Stomach (tissue), 9 donors: ENCODE data around the gene MICAL2. TPM values are rescaled to one million over a fixed set of nuclear protein-coding genes. Genes with fewer than 3 reads are reported as not detected.

Source experiments
- DNase-seq, 2 donors: peaks; one replicate each; pipeline versions ENCODE4 v3.0.0 to v3.0.0-alpha.2; 2013 to 2019
- H3K27ac ChIP-seq, 5 donors: fragments of 200-600 bp in 4 of 5; sonication (generic) in 4 of 5; one replicate each; pipeline ENCODE4 v1.5.1; 2013 to 2019; ENCODE audit warnings: mild to moderate bottlenecking in 1 of 5, moderate library complexity in 1 of 5
- H3K27me3 ChIP-seq, 3 donors: fragments of 200-600 bp; sonication (generic); one replicate each; pipeline ENCODE4 v1.5.1; 2017 to 2019; ENCODE audit warnings: mixed run types in 1 of 3
- H3K36me3 ChIP-seq, 4 donors: fragments of 200-600 bp; sonication (generic); 1 replicate in 3 of 4; 2 replicates in 1 of 4; pipeline ENCODE4 v1.5.1; 2016 to 2019
- H3K4me1 ChIP-seq, 4 donors: fragments of 200-600 bp; sonication (generic); one replicate each; pipeline ENCODE4 v1.5.1; 2016 to 2019
- H3K4me3 ChIP-seq, 4 donors: fragments of 200-600 bp; sonication (generic) in 3 of 4; one replicate each; pipeline ENCODE4 v1.5.1; 2016 to 2019; ENCODE audit warnings: mild to moderate bottlenecking in 1 of 4
- H3K9me3 ChIP-seq, 4 donors: fragments of 200-600 bp; sonication (generic); one replicate each; pipeline ENCODE4 v1.5.1; 2016 to 2019
- CTCF ChIP-seq, 7 experiments: fragments of 450-650 bp in 4 of 7; fragments of 200-600 bp in 3 of 7; sonication (generic) in 3 of 7; IDR thresholded peaks; one replicate each; pipeline ENCODE4 v1.5.1; 2016 to 2019; ENCODE audit warnings: antibody characterized with exemption in 7 of 7, control low read depth in 2 of 7, mild to moderate bottlenecking in 1 of 7
- EP300 ChIP-seq: sonication (generic); formaldehyde crosslinking; IDR thresholded peaks from one replicate; pipeline ENCODE4 v1.6.1; 2017; ENCODE audit warnings: antibody characterized with exemption
- POLR2A ChIP-seq, 4 donors: fragments of 450-650 bp; IDR thresholded peaks; one replicate each; pipeline ENCODE4 v1.6.1; 2016; ENCODE audit warnings: antibody characterized with exemption in 4 of 4, control low read depth in 2 of 4, mild to moderate bottlenecking in 1 of 4, moderate library complexity in 1 of 4
- POLR2AphosphoS5 ChIP-seq, 3 donors: sonication (generic); formaldehyde crosslinking; IDR thresholded peaks; one replicate each; pipeline ENCODE4 v1.6.1; 2016; ENCODE audit warnings: antibody characterized with exemption in 3 of 3
- WGBS, 5 donors: extraction: QIAGEN DNeasy Blood & Tissue Kit in 3 of 5; methylation state at CpG; one replicate each; pipeline versions ENCODE4 v1.1.5 to v1.1.7; 2013 to 2018; 5-methylcytosine and 5-hydroxymethylcytosine counted together
- intact Hi-C: fragments of 100-400 bp; cut with DNase I; formaldehyde crosslinking; loops from one replicate; pipeline ENCODE4 v1.15.1; 2023; ENCODE audit warnings: low total_unique reads
- polyA plus RNA-seq, 3 donors: library from polyadenylated mRNA; stranded (reverse); fragments of 200-250 nt; gene quantifications; one replicate each; pipeline ENCODE4 v1.2.3, GENCODE V29; 2013
- total RNA-seq, 5 donors: library from RNA; depleted of rRNA; stranded (reverse); fragments of >200 nt; gene quantifications; one replicate each; pipeline versions ENCODE4 v1.1.0 to v1.2.3, GENCODE V29; 2014 to 2016
- donor health status: healthy with polysubstance abuse.
- donor health status: Bipolar disorder and iron deficiency.
- donor health status: healthy.

MICAL2 gene
- total and polyA plus RNA-seq, 8 donors, result 11.2 to 165 (median 83.3) TPM

GRCh38 chr11:12169822-12170221 is 59.4 kb downstream of the MICAL2 start:
- intact Hi-C loops, result no loop called here
- no peak for DNase-seq
- Histone ChIP-seq H3K9me3 (no peaks in the 10 kb centered on the region), H3K4me3 (no peak overlapping the region), H3K36me3 (peaks cover 0 to 10% (median 2%) of the 10 kb centered on the region in 4 donors), H3K4me1 (peaks cover 16 to 67% (median 40%) of the 10 kb centered on the region in 4 donors), H3K27me3 (no peaks in the 10 kb centered on the region), H3K27ac (peak overlapping the region in 1 of 5 donors; percentile 55)
- WGBS, 5 donors, result 87 to 95% (median 92%) methylated on average over 3 of the region's 3 CpGs
- TF ChIP-seq POLR2AphosphoS5 (IDR thresholded peaks at IDR 0.05) (no peak), EP300 (no peak), CTCF (IDR thresholded peaks at IDR 0.05) (no peak), POLR2A (IDR thresholded peaks at IDR 0.05) (no peak)

- TF ChIP-seq POLR2A (IDR thresholded peaks at IDR 0.05) (no peak), POLR2AphosphoS5 (IDR thresholded peaks at IDR 0.05) (no peak), EP300 (no peak), CTCF (IDR thresholded peaks at IDR 0.05) (no peak)
- Histone ChIP-seq H3K9me3 (no peaks in the 10 kb centered on the region), H3K27ac (peak overlapping the region in 4 of 5 donors; percentile 4 to 65 (median 52)), H3K36me3 (peaks cover 0 to 4% (median 2%) of the 10 kb centered on the region in 4 donors), H3K4me3 (no peak overlapping the region), H3K27me3 (no peaks in the 10 kb centered on the region), H3K4me1 (peaks cover 15 to 66% (median 37%) of the 10 kb centered on the region in 4 donors)
- WGBS, 5 donors, result 61 to 89% (median 86%) methylated on average over 3 of the region's 3 CpGs
- no peak for DNase-seq
- intact Hi-C loops, result no loop called here
Measured at GRCh38 chr11:12170501-12170900, 60.1 kb downstream of the MICAL2 start.

GRCh38 chr11:12170984-12171383 is 60.6 kb downstream of the MICAL2 start:
- Histone ChIP-seq H3K27ac (peak overlapping the region in 4 of 5 donors; percentile 4 to 65 (median 52)), H3K36me3 (peaks cover 0 to 4% (median under 1%) of the 10 kb centered on the region in 4 donors), H3K4me3 (no peak overlapping the region), H3K27me3 (no peaks in the 10 kb centered on the region), H3K9me3 (no peaks in the 10 kb centered on the region), H3K4me1 (peaks cover 10 to 61% (median 33%) of the 10 kb centered on the region in 4 donors)
- intact Hi-C loops, result no loop called here
- 47 to 83% (median 62%) methylated on average over 5 of the region's 5 CpGs for WGBS, 5 donors
- TF ChIP-seq CTCF (IDR thresholded peaks at IDR 0.05) (no peak), POLR2AphosphoS5 (IDR thresholded peaks at IDR 0.05) (no peak), POLR2A (IDR thresholded peaks at IDR 0.05) (no peak), EP300 (no peak)
- peak in 1 of 2 donors; percentile 53 for DNase-seq

DNA sequence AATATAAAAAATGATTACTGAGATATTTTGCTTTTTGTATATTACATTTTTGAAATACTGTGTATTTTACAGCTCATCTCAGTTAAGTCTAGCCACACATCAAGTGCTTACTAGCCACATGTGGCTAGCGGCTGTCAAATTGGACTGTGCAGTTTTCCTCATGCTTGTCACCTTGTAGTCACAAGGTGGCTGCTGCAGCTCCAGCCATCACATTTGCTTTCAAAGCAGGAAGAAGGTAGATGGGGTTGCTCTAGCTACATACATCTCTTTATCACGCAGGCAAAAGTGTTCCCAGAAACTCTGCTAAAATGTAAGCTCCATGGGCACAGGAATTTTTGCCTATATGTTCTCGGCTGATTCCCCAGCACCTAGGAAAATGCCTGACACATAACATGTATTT is 61.5 kb downstream of the MICAL2 start:
- intact Hi-C loops, result no loop called here
- Histone ChIP-seq H3K9me3 (no peaks in the 10 kb centered on the region), H3K36me3 (peaks cover 0 to 4% (median 2%) of the 10 kb centered on the region in 4 donors), H3K4me3 (no peak overlapping the region), H3K27ac (no peak overlapping the region), H3K4me1 (peaks cover 3 to 52% (median 27%) of the 10 kb centered on the region in 4 donors), H3K27me3 (no peaks in the 10 kb centered on the region)
- no peak for TF ChIP-seq EP300
- TF ChIP-seq POLR2AphosphoS5 (IDR thresholded peaks at IDR 0.05), result no peak
- no peak for TF ChIP-seq CTCF (IDR thresholded peaks at IDR 0.05)
- TF ChIP-seq POLR2A (IDR thresholded peaks at IDR 0.05), result no peak
- WGBS, 5 donors, result 95 to 98% (median 97%) methylated on average over 3 of the region's 3 CpGs
- no peak for DNase-seq
